ENCODE data around the gene VPS41.

The VPS41 gene

DNA sequence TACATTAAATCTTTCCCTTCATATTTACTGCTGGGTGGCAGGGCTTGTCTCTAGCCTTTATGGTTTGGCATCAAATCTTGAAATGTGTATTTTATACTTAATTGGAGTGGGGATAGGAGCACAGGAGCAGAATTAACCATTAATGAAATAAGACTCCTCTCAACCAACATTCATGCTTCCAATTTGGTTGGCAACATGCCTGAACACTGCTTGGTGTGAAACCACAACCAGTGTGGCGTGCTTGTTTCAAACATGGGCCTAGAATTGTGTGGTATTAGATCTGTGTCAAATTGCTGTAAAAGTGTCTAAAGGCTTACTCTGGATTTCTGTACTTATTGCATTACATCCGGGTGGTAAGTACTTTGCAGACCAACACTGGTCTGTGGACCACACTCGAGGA lies 25.1 kb upstream of the VPS41 start:
- Histone ChIP-seq H3K27me3 (ENCODE audit: insufficient read depth, low read depth, severe bottlenecking) (no peaks in the 10 kb centered on the region), H3K4me3 (ENCODE audit: low read depth, low read length) (no peak overlapping the region), H3K9me3 (ENCODE audit: severe bottlenecking) (no peaks in the 10 kb centered on the region), H3K36me3 (no peaks in the 10 kb centered on the region), H3K27ac (no peak overlapping the region)
- TF ChIP-seq, protein P1, sequence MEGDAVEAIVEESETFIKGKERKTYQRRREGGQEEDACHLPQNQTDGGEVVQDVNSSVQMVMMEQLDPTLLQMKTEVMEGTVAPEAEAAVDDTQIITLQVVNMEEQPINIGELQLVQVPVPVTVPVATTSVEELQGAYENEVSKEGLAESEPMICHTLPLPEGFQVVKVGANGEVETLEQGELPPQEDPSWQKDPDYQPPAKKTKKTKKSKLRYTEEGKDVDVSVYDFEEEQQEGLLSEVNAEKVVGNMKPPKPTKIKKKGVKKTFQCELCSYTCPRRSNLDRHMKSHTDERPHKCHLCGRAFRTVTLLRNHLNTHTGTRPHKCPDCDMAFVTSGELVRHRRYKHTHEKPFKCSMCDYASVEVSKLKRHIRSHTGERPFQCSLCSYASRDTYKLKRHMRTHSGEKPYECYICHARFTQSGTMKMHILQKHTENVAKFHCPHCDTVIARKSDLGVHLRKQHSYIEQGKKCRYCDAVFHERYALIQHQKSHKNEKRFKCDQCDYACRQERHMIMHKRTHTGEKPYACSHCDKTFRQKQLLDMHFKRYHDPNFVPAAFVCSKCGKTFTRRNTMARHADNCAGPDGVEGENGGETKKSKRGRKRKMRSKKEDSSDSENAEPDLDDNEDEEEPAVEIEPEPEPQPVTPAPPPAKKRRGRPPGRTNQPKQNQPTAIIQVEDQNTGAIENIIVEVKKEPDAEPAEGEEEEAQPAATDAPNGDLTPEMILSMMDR (IDR thresholded peaks at IDR 0.05; ENCODE audit: low read depth, low read length): no peak
- no peak for DNase-seq

DNA sequence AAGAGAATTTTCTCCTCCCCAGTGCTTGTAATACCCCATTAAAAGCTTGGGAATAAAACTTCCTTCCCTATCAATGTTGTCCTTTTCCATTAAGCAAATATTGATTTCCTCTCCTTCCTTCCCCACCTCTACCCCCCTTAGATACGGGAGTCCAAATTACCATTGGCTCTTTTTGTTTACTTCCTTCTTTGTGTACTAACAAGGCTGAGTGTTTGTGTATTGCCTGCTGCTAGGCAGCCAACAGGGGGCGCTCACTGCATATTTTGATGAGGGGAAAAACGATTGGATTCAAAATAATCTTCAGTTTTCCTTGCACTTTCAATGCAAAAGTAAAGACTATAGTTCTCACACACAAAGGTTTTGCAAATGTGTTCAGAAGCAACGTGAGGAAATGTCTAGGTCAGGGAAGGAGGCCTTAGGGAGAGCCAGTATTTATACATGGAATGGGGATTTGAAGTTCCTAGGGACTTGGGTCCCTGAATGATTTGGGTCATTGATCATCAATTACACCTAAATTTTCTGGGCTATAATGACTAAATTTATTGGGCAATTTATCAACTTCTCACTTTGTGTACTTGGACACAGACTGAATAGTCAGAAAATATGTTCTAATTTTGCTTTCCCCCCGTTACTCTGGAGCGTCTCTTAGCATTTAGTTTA lies 23.6 kb upstream of the VPS41 start:
- Histone ChIP-seq H3K27ac (no peak overlapping the region), H3K27me3 (ENCODE audit: insufficient read depth, low read depth, severe bottlenecking) (no peaks in the 10 kb centered on the region)
- peak; percentile 71 for DNase-seq

DNA sequence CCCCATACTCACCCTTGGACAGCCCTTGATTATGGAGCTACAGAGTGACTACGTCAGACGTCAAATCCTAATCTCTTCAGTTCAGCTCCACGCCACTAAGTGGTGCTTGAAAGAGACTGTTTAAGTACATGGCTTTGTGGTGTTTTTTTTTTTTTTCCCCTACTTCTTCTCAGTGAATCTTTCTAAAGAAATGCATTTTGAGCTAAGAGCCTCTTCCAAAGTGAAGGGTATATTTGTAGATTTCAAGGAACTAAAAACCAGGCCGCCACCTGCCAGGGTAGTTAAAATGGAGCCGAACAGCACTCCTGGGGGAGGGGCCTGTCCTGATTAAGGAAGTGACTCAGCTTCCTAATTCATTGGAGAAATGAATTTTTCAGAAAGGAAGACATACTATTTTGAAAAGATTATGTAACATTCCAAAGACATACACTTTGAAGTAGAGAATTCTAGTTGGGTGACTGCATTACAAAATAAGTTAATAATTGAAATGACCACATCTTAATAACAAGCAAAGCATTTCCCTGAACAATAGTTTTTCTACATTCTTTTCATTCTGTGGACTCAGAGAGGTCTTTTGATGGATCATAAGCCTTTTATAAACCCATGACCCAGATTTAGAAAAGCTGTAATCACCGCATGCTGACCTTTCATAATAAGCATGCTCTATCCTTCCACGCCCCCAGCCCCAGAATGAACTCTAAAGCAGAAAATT lies 20.6 kb upstream of the VPS41 start:
- no peak for DNase-seq
- Histone ChIP-seq H3K9me3 (ENCODE audit: severe bottlenecking) (no peaks in the 10 kb centered on the region), H3K4me3 (ENCODE audit: low read depth, low read length) (no peak overlapping the region), H3K27me3 (ENCODE audit: insufficient read depth, low read depth, severe bottlenecking) (no peaks in the 10 kb centered on the region), H3K36me3 (no peaks in the 10 kb centered on the region), H3K27ac (no peak overlapping the region)
- TF ChIP-seq, protein P1 (IDR thresholded peaks at IDR 0.05; ENCODE audit: low read depth, low read length): no peak

More for the DNA sequence above, 23.6 kb upstream of the VPS41 start:
- H3K36me3 ChIP-seq: no peaks in the 10 kb centered on the region
- TF ChIP-seq, protein P1 (IDR thresholded peaks at IDR 0.05; ENCODE audit: low read depth, low read length): peak; percentile 72
- no peaks in the 10 kb centered on the region for H3K9me3 ChIP-seq (ENCODE audit: severe bottlenecking)
- H3K4me3 ChIP-seq (ENCODE audit: low read depth, low read length): no peak overlapping the region

DNA sequence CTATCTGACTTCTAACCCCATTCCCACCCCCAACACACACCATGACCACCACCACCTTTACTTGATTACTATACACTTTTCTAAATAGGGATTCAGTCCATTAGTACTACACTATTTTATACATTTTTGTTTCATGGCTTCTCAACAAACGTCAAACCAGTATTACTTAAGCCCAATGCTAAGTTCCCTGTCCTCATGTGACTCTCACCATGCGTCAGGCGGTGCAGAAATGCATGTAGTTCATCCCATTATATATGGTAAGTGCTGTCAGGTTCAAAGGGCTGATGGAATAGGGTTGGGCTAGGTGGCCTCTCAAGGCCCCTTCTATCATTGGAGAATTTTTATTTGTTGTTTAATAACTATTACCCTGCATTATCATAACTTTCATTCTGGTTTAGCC lies 19.5 kb upstream of the VPS41 start:
- no peaks in the 10 kb centered on the region for H3K36me3 ChIP-seq
- H3K27ac ChIP-seq: no peak overlapping the region
- TF ChIP-seq, protein P1 (IDR thresholded peaks at IDR 0.05; ENCODE audit: low read depth, low read length): no peak
- H3K4me3 ChIP-seq (ENCODE audit: low read depth, low read length): no peak overlapping the region
- no peaks in the 10 kb centered on the region for H3K9me3 ChIP-seq (ENCODE audit: severe bottlenecking)
- no peak for DNase-seq
- no peaks in the 10 kb centered on the region for H3K27me3 ChIP-seq (ENCODE audit: insufficient read depth, low read depth, severe bottlenecking)

DNA sequence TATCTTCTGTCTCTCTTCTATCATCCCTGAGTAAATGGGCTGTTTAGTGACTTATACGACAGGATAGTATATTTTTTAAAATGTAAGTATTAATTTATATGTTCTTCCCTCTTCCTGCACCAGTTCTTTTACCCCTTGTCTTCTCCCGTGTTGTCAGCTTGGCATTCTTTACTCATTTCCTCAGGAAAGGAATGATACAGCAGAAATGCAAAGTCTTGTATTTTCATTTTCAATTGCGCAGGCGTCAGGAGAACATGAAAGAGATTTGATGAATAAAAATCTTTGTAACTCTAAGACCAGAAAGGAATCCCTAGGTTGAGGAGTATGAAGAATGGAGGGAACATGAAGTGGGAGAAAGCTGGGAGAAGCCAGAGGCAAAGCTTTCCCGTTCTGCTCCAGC lies 18.8 kb upstream of the VPS41 start:
- no peaks in the 10 kb centered on the region for H3K9me3 ChIP-seq (ENCODE audit: severe bottlenecking)
- H3K36me3 ChIP-seq: no peaks in the 10 kb centered on the region
- no peak overlapping the region for H3K4me3 ChIP-seq (ENCODE audit: low read depth, low read length)
- H3K27ac ChIP-seq: no peak overlapping the region
- no peak for DNase-seq
- no peaks in the 10 kb centered on the region for H3K27me3 ChIP-seq (ENCODE audit: insufficient read depth, low read depth, severe bottlenecking)
- TF ChIP-seq, protein P1 (IDR thresholded peaks at IDR 0.05; ENCODE audit: low read depth, low read length): no peak

Measured in WERI-Rb-1 (cell line).